HL-60 (cell line): ENCODE data around the gene SCFD1.

Experiments
- DNase-seq, 2 experiments: peaks; one replicate each; pipeline ENCODE4 v3.0.0-alpha.2; 2010 to 2020; ENCODE audit warnings: low read depth in 1 of 2, low spot score in 1 of 2
- H3K27ac ChIP-seq: fragments of 250-450 bp; sonication (Bioruptor Pico); replicated peaks from 2 replicates; pipeline ENCODE4 v1.5.1; 2020; ENCODE audit warnings: mild to moderate bottlenecking, moderate library complexity
- H3K27me3 ChIP-seq: fragments of 250-450 bp; sonication (Bioruptor Pico); 2 replicates; pipeline ENCODE4 v1.5.1; 2021; ENCODE audit warnings: mild to moderate bottlenecking, moderate library complexity; ENCODE audit not compliant: insufficient read depth, poor library complexity, severe bottlenecking
- H3K4me3 ChIP-seq: replicated peaks from 2 replicates; pipeline ENCODE4 v1.5.1; 2011; ENCODE audit warnings: mild to moderate bottlenecking, control low read depth, low read length; ENCODE audit not compliant: insufficient read depth
- CTCF ChIP-seq: IDR thresholded peaks from one replicate; pipeline ENCODE4 v1.5.1; 2011; ENCODE audit warnings: low read length, control low read depth, inconsistent platforms; ENCODE audit not compliant: insufficient read depth
- GABPA ChIP-seq: IDR thresholded peaks from 2 replicates; pipeline ENCODE4 v1.6.1; 2012; ENCODE audit warnings: low read depth
- POLR2AphosphoS5 ChIP-seq: IDR thresholded peaks from 2 replicates; pipeline ENCODE4 v1.6.1; 2012; ENCODE audit warnings: low read depth
- REST ChIP-seq: IDR thresholded peaks from 2 replicates; pipeline ENCODE4 v1.6.1; 2012; ENCODE audit warnings: low read depth; ENCODE audit not compliant: insufficient replicate concordance
- SPI1 ChIP-seq: IDR thresholded peaks from 2 replicates; pipeline ENCODE4 v1.6.1; 2012; ENCODE audit warnings: low read depth, mild to moderate bottlenecking, borderline replicate concordance

The SCFD1 gene

GRCh38 chr14:30656190-30656632 is 34.1 kb downstream of the SCFD1 start:
- Histone ChIP-seq H3K27ac (no peak overlapping the region), H3K4me3 (no peak overlapping the region), H3K27me3 (no peaks in the 10 kb centered on the region)
- peak in 1 of 2 experiments; percentile 17 for DNase-seq
- peak; percentile 68 for TF ChIP-seq CTCF
- TF ChIP-seq POLR2AphosphoS5, result no peak
- TF ChIP-seq GABPA, result no peak
- no peak for TF ChIP-seq SPI1
- no peak for TF ChIP-seq REST

- H3K4me3 ChIP-seq, result no peak overlapping the region
- no peak for DNase-seq
Observed at GRCh38 chr14:30657050-30657449, 34.9 kb downstream of the SCFD1 start.

More at GRCh38 chr14:30657050-30657449, 34.9 kb downstream of the SCFD1 start:
- Histone ChIP-seq H3K27ac (no peak overlapping the region), H3K27me3 (no peaks in the 10 kb centered on the region)
- no peak for TF ChIP-seq CTCF
- no peak for TF ChIP-seq POLR2AphosphoS5
- no peak for TF ChIP-seq REST
- no peak for TF ChIP-seq SPI1
- TF ChIP-seq GABPA, result no peak
